Measurements from ENCODE around the gene PARD3. TPM values are rescaled to one million over a fixed set of nuclear protein-coding genes. Genes with fewer than 3 reads are reported as not detected.

Gene PARD3
- total and polyA plus RNA-seq, 2 experiments from 2014 or later = 47.2 to 59.7 TPM

DNA sequence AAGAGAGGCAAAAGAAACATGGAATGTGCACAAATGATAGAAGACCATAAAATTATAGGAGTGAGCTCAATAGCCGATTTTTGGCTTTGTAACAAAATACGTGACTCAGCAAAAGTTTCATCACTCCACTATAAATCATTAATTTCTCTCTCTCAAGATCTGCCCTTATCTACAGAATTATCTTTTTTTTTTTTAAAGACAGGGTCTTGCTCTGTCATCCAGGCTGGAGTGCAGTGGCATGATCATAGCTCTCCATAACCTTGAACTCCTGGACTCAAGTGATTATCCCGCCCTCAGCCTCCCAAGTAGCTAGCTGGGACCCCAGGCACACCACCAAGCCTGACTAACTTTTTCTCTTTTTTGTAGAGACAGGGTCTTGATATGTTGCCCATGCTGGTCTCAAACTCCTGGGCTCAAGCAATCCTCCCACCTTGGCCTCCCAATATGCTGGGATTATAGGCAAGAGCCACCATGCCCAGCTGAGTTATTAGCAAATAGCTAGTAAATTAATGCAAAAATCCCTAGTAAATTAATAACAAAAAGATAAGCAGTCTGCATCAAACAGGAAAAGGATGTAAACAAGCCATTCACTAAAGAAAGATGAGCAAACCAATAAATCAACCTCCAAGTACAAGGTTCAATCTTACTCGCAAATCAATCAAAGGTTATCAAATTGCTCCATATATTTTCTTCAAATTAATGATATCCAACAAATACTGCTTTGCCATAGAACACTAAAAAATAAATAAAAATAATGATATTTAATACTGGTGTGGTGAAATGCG is 450.7 kb downstream of the PARD3 start:
- no peaks in the 10 kb centered on the region for H3K27me3 ChIP-seq

DNA sequence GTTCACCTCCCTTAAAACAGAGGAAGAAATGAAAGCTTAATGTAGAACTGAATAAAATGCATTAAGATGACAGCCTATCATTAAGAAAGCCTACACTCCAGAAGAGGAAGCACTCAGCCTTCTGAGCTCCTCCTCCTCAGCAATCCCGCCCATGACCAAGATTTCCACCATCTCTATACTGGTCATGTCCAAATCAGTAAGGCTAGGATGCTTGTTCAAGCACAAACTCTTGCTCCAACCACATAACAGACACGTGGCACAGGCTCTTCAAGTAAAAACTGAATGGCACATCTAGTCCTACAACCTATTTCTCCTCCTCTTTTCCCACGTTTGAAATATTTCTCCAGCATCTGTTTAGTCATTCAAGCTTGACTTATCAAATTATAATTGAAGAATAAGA is 454.1 kb downstream of the PARD3 start:
- Histone ChIP-seq H3K27me3 (no peaks in the 10 kb centered on the region), H2AFZ (no peak overlapping the region), H3K4me3 (no peak overlapping the region), H3K9me3 (ENCODE audit: low read depth) (no peaks in the 10 kb centered on the region), H4K20me1 (ENCODE audit: insufficient read depth, poor library complexity, severe bottlenecking) (no peaks in the 10 kb centered on the region), H3K27ac (no peak overlapping the region), H3K36me3 (replicated peaks; ENCODE audit: insufficient read depth, low read depth) (no peaks in the 10 kb centered on the region), H3K79me2 (no peaks in the 10 kb centered on the region), H3K9me2 (replicated peaks; ENCODE audit: insufficient read depth) (no peaks in the 10 kb centered on the region), H3K4me2 (no peak overlapping the region), H3K4me1 (ENCODE audit: insufficient read depth) (no peaks in the 10 kb centered on the region)
- WGBS (ENCODE audit: low lambda C conversion rate, missing lambda C conversion rate) = 88% methylated on average over 3 of the region's 3 CpGs
- no peak for DNase-seq (ENCODE audit: low spot score)
- TF ChIP-seq EZH2 (IDR thresholded peaks at IDR 0.05; ENCODE audit: borderline replicate concordance) (no peak), EZH2phosphoT487 (IDR thresholded peaks at IDR 0.05; ENCODE audit: low read depth, severe bottlenecking, unreplicated experiment) (no peak)
- TF ChIP-seq, protein P1, sequence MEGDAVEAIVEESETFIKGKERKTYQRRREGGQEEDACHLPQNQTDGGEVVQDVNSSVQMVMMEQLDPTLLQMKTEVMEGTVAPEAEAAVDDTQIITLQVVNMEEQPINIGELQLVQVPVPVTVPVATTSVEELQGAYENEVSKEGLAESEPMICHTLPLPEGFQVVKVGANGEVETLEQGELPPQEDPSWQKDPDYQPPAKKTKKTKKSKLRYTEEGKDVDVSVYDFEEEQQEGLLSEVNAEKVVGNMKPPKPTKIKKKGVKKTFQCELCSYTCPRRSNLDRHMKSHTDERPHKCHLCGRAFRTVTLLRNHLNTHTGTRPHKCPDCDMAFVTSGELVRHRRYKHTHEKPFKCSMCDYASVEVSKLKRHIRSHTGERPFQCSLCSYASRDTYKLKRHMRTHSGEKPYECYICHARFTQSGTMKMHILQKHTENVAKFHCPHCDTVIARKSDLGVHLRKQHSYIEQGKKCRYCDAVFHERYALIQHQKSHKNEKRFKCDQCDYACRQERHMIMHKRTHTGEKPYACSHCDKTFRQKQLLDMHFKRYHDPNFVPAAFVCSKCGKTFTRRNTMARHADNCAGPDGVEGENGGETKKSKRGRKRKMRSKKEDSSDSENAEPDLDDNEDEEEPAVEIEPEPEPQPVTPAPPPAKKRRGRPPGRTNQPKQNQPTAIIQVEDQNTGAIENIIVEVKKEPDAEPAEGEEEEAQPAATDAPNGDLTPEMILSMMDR (IDR thresholded peaks at IDR 0.05; ENCODE audit: poor library complexity) = no peak

More for the DNA sequence above, 450.7 kb downstream of the PARD3 start:
- H3K79me2 ChIP-seq = no peaks in the 10 kb centered on the region
- no peaks in the 10 kb centered on the region for H4K20me1 ChIP-seq (ENCODE audit: insufficient read depth, poor library complexity, severe bottlenecking)
- no peaks in the 10 kb centered on the region for H3K4me1 ChIP-seq (ENCODE audit: insufficient read depth)
- no peak overlapping the region for H3K4me3 ChIP-seq
- TF ChIP-seq EZH2phosphoT487 (IDR thresholded peaks at IDR 0.05; ENCODE audit: low read depth, severe bottlenecking, unreplicated experiment) (no peak), EZH2 (IDR thresholded peaks at IDR 0.05; ENCODE audit: borderline replicate concordance) (no peak)
- TF ChIP-seq, protein P1 (IDR thresholded peaks at IDR 0.05; ENCODE audit: poor library complexity) = no peak
- no peak overlapping the region for H3K4me2 ChIP-seq
- no peaks in the 10 kb centered on the region for H3K9me3 ChIP-seq (ENCODE audit: low read depth)
- DNase-seq (ENCODE audit: low spot score) = no peak
- no peak overlapping the region for H2AFZ ChIP-seq
- 94% methylated on average over 5 of the region's 5 CpGs for whole genome bisulfite sequencing (ENCODE audit: low lambda C conversion rate, missing lambda C conversion rate)
- H3K27ac ChIP-seq = no peak overlapping the region
- H3K9me2 ChIP-seq (replicated peaks; ENCODE audit: insufficient read depth) = no peaks in the 10 kb centered on the region
- H3K36me3 ChIP-seq (replicated peaks; ENCODE audit: insufficient read depth, low read depth) = no peaks in the 10 kb centered on the region

DNA sequence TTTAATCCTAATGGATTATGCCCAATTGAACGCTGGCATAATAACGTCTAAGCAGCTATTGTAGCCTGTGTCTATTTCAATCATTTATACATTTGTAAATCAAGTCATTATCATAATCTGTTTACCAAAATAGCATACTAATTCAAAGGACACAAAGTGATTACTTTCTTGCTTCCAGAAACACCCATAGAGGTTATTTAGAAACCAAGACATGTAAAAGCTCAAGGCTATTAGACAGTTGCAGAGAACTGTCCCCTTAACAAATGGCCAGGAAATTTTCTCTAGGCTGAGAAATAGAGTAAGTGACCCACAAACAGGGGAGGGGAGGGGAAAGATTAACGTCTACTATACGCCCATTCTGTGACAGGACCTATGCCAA is 455.7 kb downstream of the PARD3 start:
- DNase-seq (ENCODE audit: low spot score) = no peak
- Histone ChIP-seq H2AFZ (no peak overlapping the region), H3K79me2 (no peaks in the 10 kb centered on the region), H3K27me3 (no peaks in the 10 kb centered on the region), H3K9me3 (ENCODE audit: low read depth) (no peaks in the 10 kb centered on the region), H3K36me3 (replicated peaks; ENCODE audit: insufficient read depth, low read depth) (no peaks in the 10 kb centered on the region), H4K20me1 (ENCODE audit: insufficient read depth, poor library complexity, severe bottlenecking) (no peaks in the 10 kb centered on the region), H3K27ac (no peak overlapping the region), H3K9me2 (replicated peaks; ENCODE audit: insufficient read depth) (no peaks in the 10 kb centered on the region), H3K4me3 (no peak overlapping the region), H3K4me2 (no peak overlapping the region), H3K4me1 (ENCODE audit: insufficient read depth) (no peaks in the 10 kb centered on the region)
- 84% methylated on average over 4 of the region's 4 CpGs for WGBS (ENCODE audit: low lambda C conversion rate, missing lambda C conversion rate)
- TF ChIP-seq, protein P1 (IDR thresholded peaks at IDR 0.05; ENCODE audit: poor library complexity) = no peak
- TF ChIP-seq EZH2 (IDR thresholded peaks at IDR 0.05; ENCODE audit: borderline replicate concordance) (no peak), EZH2phosphoT487 (IDR thresholded peaks at IDR 0.05; ENCODE audit: low read depth, severe bottlenecking, unreplicated experiment) (no peak)
